ENCODE results near the gene ATP10A. TPM values are rescaled to one million over a fixed set of nuclear protein-coding genes. Genes with fewer than 3 reads are reported as not detected.

The ATP10A gene
- total RNA-seq, 1 experiment from 2014 or later = 0.02 TPM

DNA sequence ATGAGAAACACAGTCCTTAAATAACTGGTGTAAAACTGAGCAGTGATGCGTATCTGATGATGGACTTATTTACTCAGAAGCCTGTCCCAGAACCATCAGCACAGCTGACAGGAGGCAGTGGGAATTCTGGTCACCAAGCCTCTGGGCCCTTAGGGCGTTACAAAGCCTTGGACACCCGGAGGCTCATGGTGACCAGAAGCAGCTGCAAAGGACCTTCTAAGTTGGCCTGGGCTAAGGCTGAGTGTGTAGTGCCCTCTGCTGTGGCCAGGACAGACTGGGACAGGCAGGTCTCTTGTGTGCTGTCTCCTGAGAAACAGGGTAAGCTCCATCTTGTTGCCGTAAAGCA is 168.9 kb downstream of the ATP10A start (continued):
- TF ChIP-seq, protein P1, sequence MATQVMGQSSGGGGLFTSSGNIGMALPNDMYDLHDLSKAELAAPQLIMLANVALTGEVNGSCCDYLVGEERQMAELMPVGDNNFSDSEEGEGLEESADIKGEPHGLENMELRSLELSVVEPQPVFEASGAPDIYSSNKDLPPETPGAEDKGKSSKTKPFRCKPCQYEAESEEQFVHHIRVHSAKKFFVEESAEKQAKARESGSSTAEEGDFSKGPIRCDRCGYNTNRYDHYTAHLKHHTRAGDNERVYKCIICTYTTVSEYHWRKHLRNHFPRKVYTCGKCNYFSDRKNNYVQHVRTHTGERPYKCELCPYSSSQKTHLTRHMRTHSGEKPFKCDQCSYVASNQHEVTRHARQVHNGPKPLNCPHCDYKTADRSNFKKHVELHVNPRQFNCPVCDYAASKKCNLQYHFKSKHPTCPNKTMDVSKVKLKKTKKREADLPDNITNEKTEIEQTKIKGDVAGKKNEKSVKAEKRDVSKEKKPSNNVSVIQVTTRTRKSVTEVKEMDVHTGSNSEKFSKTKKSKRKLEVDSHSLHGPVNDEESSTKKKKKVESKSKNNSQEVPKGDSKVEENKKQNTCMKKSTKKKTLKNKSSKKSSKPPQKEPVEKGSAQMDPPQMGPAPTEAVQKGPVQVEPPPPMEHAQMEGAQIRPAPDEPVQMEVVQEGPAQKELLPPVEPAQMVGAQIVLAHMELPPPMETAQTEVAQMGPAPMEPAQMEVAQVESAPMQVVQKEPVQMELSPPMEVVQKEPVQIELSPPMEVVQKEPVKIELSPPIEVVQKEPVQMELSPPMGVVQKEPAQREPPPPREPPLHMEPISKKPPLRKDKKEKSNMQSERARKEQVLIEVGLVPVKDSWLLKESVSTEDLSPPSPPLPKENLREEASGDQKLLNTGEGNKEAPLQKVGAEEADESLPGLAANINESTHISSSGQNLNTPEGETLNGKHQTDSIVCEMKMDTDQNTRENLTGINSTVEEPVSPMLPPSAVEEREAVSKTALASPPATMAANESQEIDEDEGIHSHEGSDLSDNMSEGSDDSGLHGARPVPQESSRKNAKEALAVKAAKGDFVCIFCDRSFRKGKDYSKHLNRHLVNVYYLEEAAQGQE (IDR thresholded peaks at IDR 0.05; ENCODE audit: low read depth) = no peak
- no peak for TF ChIP-seq EGR1 (IDR thresholded peaks at IDR 0.05; ENCODE audit: low read depth)
- TF ChIP-seq TCF7L2 (IDR thresholded peaks at IDR 0.05; ENCODE audit: borderline replicate concordance, extremely low read depth, insufficient read depth, insufficient read length) = no peak
- no peak for TF ChIP-seq ELF1 (IDR thresholded peaks at IDR 0.05; ENCODE audit: borderline replicate concordance, low read depth)
- TF ChIP-seq FOSL1 (IDR thresholded peaks at IDR 0.05; ENCODE audit: low read depth) = no peak
- TF ChIP-seq CBX3 (IDR thresholded peaks at IDR 0.05; ENCODE audit: low read depth) = no peak
- no peak for TF ChIP-seq JUND (IDR thresholded peaks at IDR 0.05)
- no peak for TF ChIP-seq ZNF274 (IDR thresholded peaks at IDR 0.05; ENCODE audit: low read depth, low read length)

DNA sequence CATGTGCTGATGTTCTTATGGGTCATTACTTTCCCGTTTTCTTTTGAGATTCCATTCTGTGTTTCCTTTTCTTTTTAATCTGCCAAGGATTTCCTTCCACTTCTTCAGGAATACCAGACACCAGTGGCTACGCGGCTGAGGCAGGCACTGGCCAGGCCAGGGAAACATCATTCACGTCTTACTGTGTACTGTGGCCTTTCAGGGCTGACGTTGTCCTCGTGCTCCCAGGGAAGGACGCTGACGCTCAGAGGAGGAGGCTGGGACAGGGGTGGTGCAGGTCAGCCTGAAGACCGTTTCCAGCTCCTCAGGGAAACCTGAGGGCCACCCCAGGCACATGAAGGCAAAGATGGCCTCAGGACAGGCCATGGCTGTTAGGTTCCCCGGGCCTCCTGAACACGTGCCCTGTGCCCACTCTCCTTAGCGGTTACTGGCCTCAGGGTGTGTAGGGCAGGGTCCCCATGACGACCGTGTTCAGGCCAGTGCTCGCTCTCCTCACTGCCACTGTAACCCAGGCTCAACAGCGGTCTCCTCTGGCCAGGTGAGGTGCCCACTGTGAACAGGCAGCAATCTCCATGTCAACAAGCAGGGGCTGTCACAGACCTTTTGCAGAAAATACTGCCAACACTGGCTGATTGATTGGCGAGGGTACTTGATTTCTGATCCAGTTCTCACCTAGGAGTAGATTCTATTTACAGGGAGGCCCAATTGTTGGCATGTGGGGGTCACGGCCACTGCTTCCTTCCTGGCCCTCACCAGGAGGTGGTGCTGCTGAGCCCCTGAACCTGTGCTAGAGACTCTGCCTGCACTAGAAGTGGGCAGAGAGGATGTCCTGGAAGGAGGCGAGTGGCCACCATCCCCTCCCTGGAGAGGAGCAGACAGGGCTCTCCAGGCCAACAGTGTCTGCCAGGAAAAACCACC is 169.5 kb downstream of the ATP10A start:
- Histone ChIP-seq H3K36me3 (ENCODE audit: control insufficient read depth in 1 of 2, insufficient read depth in 2 of 2, low read length in 2 of 2) (no peaks in the 10 kb centered on the region), H3K79me2 (ENCODE audit: insufficient read depth, low read length) (no peaks in the 10 kb centered on the region), H3K4me3 (replicated peaks in 1 of 2; ENCODE audit: low read depth in 1 of 2, low read length in 2 of 2) (no peak overlapping the region), H3K27ac (ENCODE audit: low read depth, low read length) (no peak overlapping the region), H3K9me3 (ENCODE audit: control insufficient read depth in 1 of 2, insufficient read depth in 1 of 2, low read depth in 1 of 2, low read length in 2 of 2) (peaks cover 6 to 44% of the 10 kb centered on the region in 2 experiments; a peak in 2 of 4 replicates), H4K20me1 (ENCODE audit: insufficient read depth) (no peaks in the 10 kb centered on the region), H3K4me2 (ENCODE audit: low read length) (no peak overlapping the region), H3K27me3 (ENCODE audit: insufficient read depth, low read length) (no peaks in the 10 kb centered on the region), H3K9me2 (ENCODE audit: insufficient read depth) (no peaks in the 10 kb centered on the region), H2AFZ (ENCODE audit: low read depth, low read length, poor library complexity, severe bottlenecking) (no peak overlapping the region), H3K9ac (ENCODE audit: low read length) (no peak overlapping the region), H3K4me1 (ENCODE audit: control insufficient read depth in 1 of 2, insufficient read depth in 2 of 2, low read length in 2 of 2) (no peaks in the 10 kb centered on the region)
- ChIA-PET CTCF (no interaction called here), POLR2A (no interaction called here), RAD21 (ENCODE audit: low non-redundant PET in 1 of 2, low total read pairs in 2 of 2, uncharacterized antibody in 2 of 2, unreplicated experiment in 2 of 2) (no interaction called here)
- no TSS peak for BruUV-seq (replicated peaks)
- ATAC-seq = no peak
- intact Hi-C loops (cut with micrococcal nuclease) = no loop called here
- TF ChIP-seq POLR2AphosphoS5 (IDR thresholded peaks at IDR 0.05; ENCODE audit: low read depth, low read length) (no peak), ELF1 (IDR thresholded peaks at IDR 0.05; ENCODE audit: borderline replicate concordance, low read depth) (no peak), CEBPB (IDR thresholded peaks at IDR 0.05; ENCODE audit: low read depth) (no peak), SP1 (IDR thresholded peaks at IDR 0.05; ENCODE audit: low read depth) (no peak), EGR1 (IDR thresholded peaks at IDR 0.05; ENCODE audit: low read depth) (no peak), CBX3 (IDR thresholded peaks at IDR 0.05; ENCODE audit: low read depth) (no peak), ZNF274 (IDR thresholded peaks at IDR 0.05; ENCODE audit: low read depth, low read length) (no peak)
- TF ChIP-seq, protein P2, sequence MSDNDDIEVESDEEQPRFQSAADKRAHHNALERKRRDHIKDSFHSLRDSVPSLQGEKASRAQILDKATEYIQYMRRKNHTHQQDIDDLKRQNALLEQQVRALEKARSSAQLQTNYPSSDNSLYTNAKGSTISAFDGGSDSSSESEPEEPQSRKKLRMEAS (IDR thresholded peaks at IDR 0.05) = no peak
- TF ChIP-seq, protein P1 (IDR thresholded peaks at IDR 0.05; ENCODE audit: low read depth) = no peak
- TF ChIP-seq, protein P3, sequence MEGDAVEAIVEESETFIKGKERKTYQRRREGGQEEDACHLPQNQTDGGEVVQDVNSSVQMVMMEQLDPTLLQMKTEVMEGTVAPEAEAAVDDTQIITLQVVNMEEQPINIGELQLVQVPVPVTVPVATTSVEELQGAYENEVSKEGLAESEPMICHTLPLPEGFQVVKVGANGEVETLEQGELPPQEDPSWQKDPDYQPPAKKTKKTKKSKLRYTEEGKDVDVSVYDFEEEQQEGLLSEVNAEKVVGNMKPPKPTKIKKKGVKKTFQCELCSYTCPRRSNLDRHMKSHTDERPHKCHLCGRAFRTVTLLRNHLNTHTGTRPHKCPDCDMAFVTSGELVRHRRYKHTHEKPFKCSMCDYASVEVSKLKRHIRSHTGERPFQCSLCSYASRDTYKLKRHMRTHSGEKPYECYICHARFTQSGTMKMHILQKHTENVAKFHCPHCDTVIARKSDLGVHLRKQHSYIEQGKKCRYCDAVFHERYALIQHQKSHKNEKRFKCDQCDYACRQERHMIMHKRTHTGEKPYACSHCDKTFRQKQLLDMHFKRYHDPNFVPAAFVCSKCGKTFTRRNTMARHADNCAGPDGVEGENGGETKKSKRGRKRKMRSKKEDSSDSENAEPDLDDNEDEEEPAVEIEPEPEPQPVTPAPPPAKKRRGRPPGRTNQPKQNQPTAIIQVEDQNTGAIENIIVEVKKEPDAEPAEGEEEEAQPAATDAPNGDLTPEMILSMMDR (IDR thresholded peaks at IDR 0.05 in 2 of 3, conservative IDR thresholded peaks at IDR 0.05 in 1 of 3; ENCODE audit: borderline replicate concordance in 1 of 3, insufficient read depth in 1 of 3, low read depth in 2 of 3, low read length in 2 of 3) = no peak
- no peak for DNase-seq (ENCODE audit: low read depth, low spot score)
